GM18951 (cell line): Measurements from ENCODE around the gene RPL14.

Experiments
- POLR2A ChIP-seq: IDR thresholded peaks from 4 replicates; pipeline ENCODE4 v1.6.1; 2011; ENCODE audit warnings: mild to moderate bottlenecking; ENCODE audit not compliant: insufficient read length, insufficient read depth; ENCODE audit errors: extremely low read depth
- in situ Hi-C: fragments of 300-500 bp; cut with MboI; formaldehyde crosslinking; loops from one replicate; pipeline ENCODE4 v1.12.0; 2022; ENCODE audit warnings: low sequenced_read_pairs, mixed read lengths, inconsistent platforms; ENCODE audit not compliant: unreplicated experiment

Gene RPL14

DNA sequence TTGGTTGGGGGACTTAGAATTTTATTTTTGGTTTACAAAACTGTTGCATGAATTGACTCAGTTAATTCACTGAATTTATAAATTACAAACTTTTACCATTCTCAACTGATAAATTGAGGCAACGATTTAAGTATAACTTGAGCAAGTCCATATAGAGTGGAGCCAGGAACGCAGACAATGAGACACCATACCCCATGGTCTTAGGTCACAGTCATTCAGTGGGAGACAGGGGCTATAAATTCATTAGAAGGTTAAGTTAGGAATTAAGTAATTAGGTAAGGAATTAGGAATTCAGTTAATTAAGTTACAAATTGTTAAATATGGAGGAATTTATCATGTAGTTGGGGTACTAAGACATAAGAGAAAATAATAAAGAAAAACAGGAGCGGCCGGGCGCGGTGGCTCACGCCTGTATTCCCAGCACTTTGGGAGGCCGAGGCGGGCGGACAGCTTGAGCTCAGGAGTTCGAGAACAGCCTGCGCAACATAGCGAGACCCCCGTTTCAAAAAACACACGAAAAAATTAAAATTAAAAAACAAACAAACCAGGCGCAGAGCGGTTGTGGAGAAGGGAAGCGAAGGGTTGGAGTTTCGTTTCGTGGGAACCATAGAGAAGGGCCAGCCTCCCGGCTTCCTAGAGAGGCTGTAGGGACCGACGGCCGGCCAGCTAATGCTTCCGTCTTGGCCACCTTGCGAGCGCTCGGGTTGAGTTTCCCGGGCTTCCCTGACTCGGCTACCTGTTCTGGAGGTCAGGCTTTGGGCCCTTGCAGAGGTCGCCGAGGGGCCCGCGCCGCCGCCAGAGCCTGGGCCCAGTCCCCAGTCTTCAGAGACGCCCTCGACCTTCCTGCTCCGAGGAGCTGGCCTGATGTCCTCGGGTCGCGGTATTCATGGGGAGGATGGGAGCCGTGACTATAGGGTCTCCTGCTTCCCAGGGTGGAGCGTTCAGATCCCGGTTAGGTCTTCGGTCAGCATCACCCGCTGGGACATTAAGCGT, 19.6 kb downstream of the RPL14 start, which contains the start of gene ZNF619:
Gene ZNF619 (plus strand): TSS at position 645 of the 993 bp plus-strand sequence. CDS start 858 bp downstream, outside the sequence.
- TF ChIP-seq POLR2A = peak; percentile 65
- in situ Hi-C loops = no loop called here

DNA sequence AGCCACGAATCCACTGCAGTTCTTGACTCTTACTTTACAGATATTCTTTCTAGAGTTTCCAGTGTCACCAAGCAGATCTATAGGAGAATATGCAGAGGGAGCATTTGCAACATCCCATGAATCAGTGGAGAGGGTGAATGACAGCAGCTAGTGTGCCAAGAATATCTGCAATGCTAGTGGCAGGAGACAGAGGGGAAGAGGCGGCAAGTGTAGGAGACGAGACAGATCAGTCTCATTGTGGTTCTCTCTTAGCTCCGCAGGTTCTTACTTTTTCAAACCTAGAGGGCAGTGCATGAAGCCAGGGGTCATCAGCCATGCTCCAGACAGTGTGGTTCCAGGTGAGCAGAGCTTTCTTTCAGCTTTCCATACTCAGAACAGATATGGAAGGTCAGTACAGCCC, 20.5 kb downstream of the RPL14 start:
- in situ Hi-C loops = no loop called here
- no peak for TF ChIP-seq POLR2A

DNA sequence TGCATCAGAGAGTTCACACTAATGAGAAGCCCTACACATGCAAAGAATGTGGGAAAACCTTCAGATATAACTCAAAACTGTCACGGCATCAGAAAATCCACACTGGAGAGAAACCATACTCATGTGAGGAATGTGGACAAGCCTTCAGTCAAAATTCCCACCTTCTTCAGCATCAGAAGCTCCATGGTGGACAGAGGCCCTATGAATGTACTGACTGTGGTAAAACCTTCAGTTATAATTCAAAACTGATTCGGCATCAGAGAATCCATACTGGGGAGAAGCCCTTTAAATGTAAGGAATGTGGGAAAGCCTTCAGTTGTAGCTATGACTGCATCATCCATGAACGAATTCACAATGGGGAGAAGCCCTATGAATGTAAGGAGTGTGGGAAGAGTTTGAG, 30.0 kb downstream of the RPL14 start:
- no peak for TF ChIP-seq POLR2A
- in situ Hi-C loops = no loop called here

DNA sequence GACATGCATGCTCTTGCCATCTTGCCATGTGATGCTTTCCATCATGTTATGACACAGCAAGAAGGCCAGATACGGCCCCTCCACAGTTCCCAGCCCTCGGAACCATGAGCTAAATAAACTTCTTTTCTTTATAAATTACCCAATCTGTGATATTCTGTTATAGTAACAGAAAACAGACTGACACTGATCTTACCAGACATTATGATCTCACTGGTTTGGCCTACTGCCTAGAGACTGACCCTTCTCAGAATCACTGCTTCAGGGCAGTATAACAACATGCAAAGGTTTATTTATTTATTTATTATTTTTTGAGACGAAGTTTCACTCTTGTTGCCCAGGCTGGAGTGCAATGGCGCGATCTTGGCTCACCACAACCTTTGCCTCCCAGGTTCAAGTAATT, 33.8 kb downstream of the RPL14 start:
- TF ChIP-seq POLR2A = no peak
- in situ Hi-C loops = no loop called here

DNA sequence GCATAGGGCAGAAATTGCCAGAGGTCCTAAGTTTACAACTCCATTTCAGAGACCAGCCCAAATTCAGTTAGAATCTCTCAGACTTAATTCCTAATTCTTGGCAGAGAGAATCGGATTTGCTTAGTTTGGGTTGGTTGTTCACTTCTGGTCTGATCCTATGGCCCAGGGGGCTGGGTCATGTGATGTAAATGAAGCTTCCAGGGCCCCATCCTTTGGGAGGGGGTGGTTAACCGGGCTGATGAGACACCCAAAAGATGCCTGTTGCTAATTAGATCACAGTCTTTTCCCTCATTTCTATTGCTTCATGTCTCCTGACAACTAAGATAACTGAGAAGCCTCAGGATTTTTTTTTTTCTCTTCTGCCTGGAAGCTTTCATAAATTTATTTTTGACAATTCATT, 37.6 kb downstream of the RPL14 start:
- no peak for TF ChIP-seq POLR2A
- in situ Hi-C loops = no loop called here

DNA sequence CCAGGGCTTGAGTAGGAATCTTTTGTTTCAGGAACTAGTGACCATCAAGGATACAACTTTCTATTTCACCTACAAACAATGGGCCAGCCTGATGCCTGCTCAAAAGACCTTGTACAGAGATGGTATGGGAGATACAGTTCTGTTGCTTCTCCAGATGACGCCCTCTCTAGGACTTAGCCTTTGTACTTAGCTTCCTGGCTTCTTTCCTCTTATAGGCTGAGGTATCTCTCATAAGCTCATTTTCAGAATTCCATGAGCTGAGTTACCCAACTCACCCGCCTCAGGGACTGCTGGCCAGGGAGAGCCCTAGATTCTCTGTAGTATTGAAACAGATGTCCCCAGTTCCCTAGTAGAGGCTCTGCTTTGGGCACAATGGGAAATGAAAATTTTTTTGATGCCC, 40.1 kb downstream of the RPL14 start:
- no peak for TF ChIP-seq POLR2A
- in situ Hi-C loops = no loop called here

DNA sequence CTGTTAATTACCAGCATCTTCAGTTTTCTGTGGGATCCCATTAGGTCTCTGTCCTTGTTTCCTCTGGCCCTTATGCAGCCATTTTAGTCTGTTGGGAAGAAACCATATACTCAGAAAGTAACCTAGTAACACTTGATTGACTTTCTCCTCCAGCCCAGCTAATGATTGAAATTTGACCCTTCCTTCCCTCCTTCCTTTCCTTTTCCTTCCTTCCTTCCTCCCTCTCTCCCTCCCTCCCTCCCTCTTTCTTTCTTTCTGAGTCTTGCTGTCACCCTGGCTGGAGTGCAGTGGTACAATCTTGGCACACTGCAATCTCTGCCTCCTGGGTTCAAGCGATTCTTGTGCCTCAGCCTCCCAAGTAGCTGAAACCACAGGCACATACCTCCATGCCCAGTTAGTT, 42.8 kb downstream of the RPL14 start:
- in situ Hi-C loops = no loop called here
- no peak for TF ChIP-seq POLR2A

DNA sequence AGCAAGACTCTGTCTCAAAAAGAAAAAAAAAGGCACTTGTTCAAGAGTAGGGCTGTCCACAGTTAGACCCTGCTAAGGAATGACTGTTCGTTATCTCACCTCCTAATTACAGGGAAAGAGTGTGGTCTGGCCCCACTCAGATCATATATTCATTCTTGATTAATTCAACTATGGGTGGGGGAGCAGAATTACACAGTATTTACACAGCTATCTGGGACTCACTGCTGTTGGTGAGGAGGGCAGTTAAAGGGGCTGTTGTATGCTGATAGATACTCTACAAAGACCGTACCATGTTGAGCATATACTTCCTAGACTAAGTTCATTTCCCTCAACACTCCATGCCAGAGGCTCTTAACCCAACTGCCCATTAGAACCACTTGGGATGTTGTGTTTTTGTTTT, 44.9 kb downstream of the RPL14 start:
- in situ Hi-C loops = no loop called here
- TF ChIP-seq POLR2A = no peak

DNA sequence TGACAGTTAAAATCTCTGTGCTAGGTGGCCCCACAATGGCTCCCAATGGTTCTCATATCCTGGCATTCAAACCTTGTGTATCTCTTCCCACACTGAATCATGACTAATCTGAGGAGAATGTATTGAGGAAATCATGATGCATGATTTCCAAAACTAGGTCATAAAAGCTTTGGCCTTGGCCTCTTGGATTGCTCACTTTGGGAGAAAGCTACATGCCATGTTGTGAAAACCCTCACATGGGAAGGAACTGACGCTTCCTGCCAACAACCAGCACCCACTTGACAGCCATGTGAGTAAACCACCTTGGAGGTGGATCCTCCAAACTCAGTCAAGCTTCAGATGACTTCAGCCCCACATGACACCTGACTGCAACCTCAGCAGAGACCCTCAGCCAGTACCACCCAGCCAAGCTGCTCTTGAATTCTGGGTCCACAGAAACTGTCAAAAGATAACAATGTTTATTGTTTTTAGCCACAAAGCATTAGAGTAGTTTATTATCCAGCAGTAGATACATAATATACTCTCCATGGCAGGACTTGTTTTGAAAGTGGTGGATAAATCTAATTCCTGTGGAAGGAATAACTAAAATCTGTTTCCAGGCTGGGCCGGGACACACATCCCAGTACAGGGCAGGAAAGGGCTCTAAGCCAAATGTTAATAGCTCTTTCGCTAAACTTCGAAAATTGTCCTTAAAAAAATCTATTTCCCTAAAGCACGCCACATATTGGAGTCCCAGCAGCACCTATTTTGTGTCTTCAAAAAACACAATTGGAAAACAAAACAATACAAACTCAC, 47.7 kb downstream of the RPL14 start:
- no peak for TF ChIP-seq POLR2A
- in situ Hi-C loops = no loop called here

DNA sequence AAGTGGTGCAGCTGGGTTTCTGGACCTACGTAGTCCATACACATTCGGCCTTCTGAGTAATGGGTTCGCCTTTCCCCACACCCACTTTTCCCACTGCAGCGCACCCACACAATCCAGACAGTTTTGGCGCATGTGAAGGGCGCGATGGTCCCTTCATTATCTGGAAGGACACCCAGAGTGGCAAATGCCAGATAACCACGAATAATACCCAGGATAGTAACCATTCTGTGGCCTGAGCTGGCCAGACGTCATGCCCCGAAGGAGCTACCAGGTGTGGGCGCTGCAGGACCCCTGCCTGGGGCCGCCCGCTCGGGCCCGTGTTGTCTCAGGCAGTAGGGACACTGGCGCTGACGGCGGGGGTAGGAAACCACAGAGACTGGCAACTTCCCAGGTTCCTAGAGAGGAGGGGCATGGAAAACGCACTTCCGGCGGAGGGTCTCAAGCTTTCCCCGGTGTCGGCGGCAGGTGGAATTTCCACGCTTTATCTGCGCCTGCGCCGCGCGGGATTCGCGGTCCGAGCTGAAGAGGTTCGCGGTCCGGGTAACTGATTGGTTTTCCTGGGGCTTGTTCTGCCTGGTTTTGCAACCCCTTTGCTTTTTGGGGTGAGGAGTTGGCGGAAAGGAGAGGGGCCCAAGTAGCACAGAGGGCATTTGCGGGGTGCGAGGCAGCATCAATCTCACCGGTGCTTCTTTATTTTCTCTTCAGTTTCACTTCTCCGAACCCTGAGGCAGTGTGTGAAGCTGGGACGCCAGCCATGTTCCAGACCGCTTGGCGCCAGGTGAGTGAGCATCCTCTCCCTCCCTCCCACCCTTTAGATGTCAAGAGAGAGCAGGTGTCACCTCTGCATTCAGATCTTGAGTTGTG, 48.7 kb downstream of the RPL14 start, which contains the start of gene ZNF620:
Gene ZNF620 (plus strand): TSS at position 441 of the 864 bp plus-strand sequence. CDS start 314 bp downstream, at position 755.
- in situ Hi-C loops = no loop called here
- peak; percentile 63 for TF ChIP-seq POLR2A

DNA sequence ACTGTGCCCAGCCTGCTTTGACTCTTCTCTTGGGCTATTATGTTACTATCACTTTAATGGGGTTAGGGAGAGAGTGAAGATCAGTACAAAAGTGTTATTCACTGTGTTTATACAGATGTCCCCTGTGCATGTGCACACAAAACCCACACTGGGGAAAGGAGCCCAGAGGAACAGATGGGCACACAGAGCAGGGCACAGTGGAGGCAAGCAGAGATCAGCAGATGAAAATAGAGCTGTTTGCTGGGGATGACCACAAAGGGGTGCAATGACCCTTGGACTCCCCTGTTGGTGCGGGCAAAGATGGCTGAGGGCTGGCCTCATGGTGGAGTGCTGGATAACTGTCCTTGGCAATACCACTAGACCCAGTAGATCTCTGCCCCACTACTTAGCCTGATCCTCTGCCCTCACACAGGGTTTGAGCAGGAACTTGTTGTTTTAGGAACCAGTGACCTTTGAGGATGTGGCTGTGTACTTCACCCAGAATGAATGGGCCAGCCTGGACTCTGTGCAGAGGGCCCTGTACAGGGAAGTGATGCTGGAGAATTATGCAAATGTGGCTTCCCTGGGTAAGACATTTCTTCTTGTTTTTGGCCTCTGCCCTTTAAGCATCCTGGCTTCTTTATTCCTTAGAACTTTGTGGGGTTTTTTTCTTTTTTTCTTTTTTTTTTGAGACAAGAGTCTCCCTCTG, 54.0 kb downstream of the RPL14 start:
- in situ Hi-C loops = no loop called here
- no peak for TF ChIP-seq POLR2A

DNA sequence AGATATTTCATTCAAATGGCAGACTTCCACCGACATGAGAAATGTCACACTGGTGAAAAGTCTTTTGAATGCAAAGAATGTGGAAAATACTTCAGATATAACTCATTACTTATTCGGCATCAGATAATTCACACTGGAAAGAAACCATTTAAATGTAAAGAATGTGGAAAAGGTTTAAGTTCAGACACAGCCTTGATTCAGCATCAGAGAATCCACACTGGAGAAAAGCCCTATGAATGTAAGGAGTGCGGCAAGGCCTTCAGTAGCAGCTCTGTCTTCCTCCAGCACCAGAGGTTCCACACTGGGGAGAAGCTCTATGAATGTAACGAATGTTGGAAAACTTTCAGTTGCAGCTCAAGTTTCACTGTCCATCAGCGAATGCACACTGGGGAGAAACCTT, 59.1 kb downstream of the RPL14 start:
- in situ Hi-C loops = no loop called here
- TF ChIP-seq POLR2A = no peak

DNA sequence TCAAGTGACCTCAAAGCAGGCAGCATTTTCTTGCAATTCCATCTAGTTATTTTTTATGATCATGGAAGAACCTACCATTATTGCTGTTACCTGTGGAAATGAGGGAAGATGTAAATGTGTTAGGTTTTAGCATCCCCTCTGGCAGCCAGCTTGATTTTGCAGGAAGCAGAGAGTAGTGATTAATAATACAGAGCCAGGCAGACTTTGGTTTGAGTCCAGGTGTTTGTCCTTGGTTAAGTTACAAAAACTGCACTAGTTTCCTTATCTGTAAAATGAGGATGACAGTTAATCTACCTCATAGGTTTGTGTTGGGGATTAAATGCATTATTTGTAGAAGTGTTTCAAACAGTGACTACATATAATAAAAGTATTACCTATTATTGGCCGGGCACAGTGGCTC, 60.9 kb downstream of the RPL14 start:
- TF ChIP-seq POLR2A = no peak
- in situ Hi-C loops = no loop called here
